SK-N-SH treated with all-trans-retinoic acid at 6 μM for 48 hours (cell line): ENCODE results near the gene KCNMA1.

Experiments used
- ATAC-seq: fragments of 200-7000 bp; cut with Tn5 transposase; 3 replicates; pipeline ENCODE4 v1.9.1; 2020; ENCODE audit warnings: mild to moderate bottlenecking, moderate library complexity
- ARNTL ChIP-seq: fragments of 450-650 bp; formaldehyde crosslinking; IDR thresholded peaks from 2 replicates; pipeline ENCODE4 v1.5.0; 2020; ENCODE audit warnings: low read depth, mild to moderate bottlenecking, moderate library complexity, borderline replicate concordance
- BACH2 ChIP-seq: fragments of 250-450 bp; sonication (Bioruptor Pico); IDR thresholded peaks from 2 replicates; pipeline ENCODE4 v1.9.0; 2021; ENCODE audit warnings: mild to moderate bottlenecking, borderline replicate concordance
- CREB5 ChIP-seq: fragments of 250-450 bp; sonication (Bioruptor Pico); IDR thresholded peaks from 2 replicates; pipeline ENCODE4 v1.5.1; 2020; ENCODE audit warnings: low read depth, mild to moderate bottlenecking, moderate library complexity
- CSDC2 ChIP-seq: fragments of 250-450 bp; sonication (Bioruptor Pico); IDR thresholded peaks from 2 replicates; pipeline ENCODE4 v1.5.0; 2020; ENCODE audit warnings: mild to moderate bottlenecking, moderate library complexity
- GLIS3 ChIP-seq: fragments of 250-450 bp; sonication (Bioruptor Pico); IDR thresholded peaks from 2 replicates; pipeline ENCODE4 v1.5.0; 2020; ENCODE audit warnings: mild to moderate bottlenecking, moderate library complexity
- ISL1 ChIP-seq: fragments of 250-450 bp; sonication (Bioruptor Pico); IDR thresholded peaks from 2 replicates; pipeline ENCODE4 v2.1.2; 2022; ENCODE audit warnings: mild to moderate bottlenecking, moderate library complexity
- OSR1 ChIP-seq: fragments of 250-450 bp; sonication (Bioruptor Pico); IDR thresholded peaks from 2 replicates; pipeline ENCODE4 v1.8.0; 2022; ENCODE audit warnings: moderate library complexity, mild to moderate bottlenecking, inconsistent platforms
- PATZ1 ChIP-seq: fragments of 250-450 bp; sonication (Bioruptor Pico); IDR thresholded peaks from 2 replicates; pipeline ENCODE4 v1.8.0; 2020; ENCODE audit warnings: mild to moderate bottlenecking, moderate library complexity, borderline replicate concordance
- POU6F1 ChIP-seq: fragments of 250-450 bp; sonication (Bioruptor Pico); IDR thresholded peaks from 2 replicates; pipeline ENCODE4 v1.8.0; 2021; ENCODE audit warnings: low read depth, mild to moderate bottlenecking, moderate library complexity, borderline replicate concordance
- PPARA ChIP-seq: fragments of 250-450 bp; sonication (Bioruptor Pico); IDR thresholded peaks from 2 replicates; pipeline ENCODE4 v1.5.0; 2020; ENCODE audit warnings: mild to moderate bottlenecking, borderline replicate concordance
- RARB ChIP-seq: fragments of 250-450 bp; sonication (Bioruptor Pico); IDR thresholded peaks from 2 replicates; pipeline ENCODE4 v1.8.0; 2021; ENCODE audit warnings: mild to moderate bottlenecking, moderate library complexity
- SNAI2 ChIP-seq: fragments of 250-450 bp; sonication (Bioruptor Pico); IDR thresholded peaks from 2 replicates; pipeline ENCODE4 v1.5.0; 2020; ENCODE audit warnings: mild to moderate bottlenecking, moderate library complexity
- TOX ChIP-seq: fragments of 250-450 bp; sonication (Bioruptor Pico); IDR thresholded peaks from 2 replicates; pipeline ENCODE4 v1.8.0; 2021; ENCODE audit warnings: mild to moderate bottlenecking, moderate library complexity, borderline replicate concordance
- TSHZ2 ChIP-seq: fragments of 250-450 bp; sonication (Bioruptor Pico); IDR thresholded peaks from 2 replicates; pipeline ENCODE4 v1.5.0; 2020; ENCODE audit warnings: mild to moderate bottlenecking, moderate library complexity
- ZC3H10 ChIP-seq: fragments of 250-450 bp; sonication (Bioruptor Pico); IDR thresholded peaks from 2 replicates; pipeline ENCODE4 v1.5.1; 2021; ENCODE audit warnings: mild to moderate bottlenecking, moderate library complexity
- ZFP3 ChIP-seq: fragments of 250-450 bp; sonication (Bioruptor Pico); IDR thresholded peaks from 2 replicates; pipeline ENCODE4 v1.5.0; 2020; ENCODE audit warnings: mild to moderate bottlenecking, moderate library complexity
- ZFP30 ChIP-seq: fragments of 450-650 bp; formaldehyde crosslinking; IDR thresholded peaks from 2 replicates; pipeline ENCODE4 v1.5.0; 2022; ENCODE audit warnings: mild to moderate bottlenecking, moderate library complexity
- ZNF70 ChIP-seq: fragments of 450-650 bp; formaldehyde crosslinking; IDR thresholded peaks from 2 replicates; pipeline ENCODE4 v1.5.0; 2020; ENCODE audit warnings: mild to moderate bottlenecking, moderate library complexity
- ZNF8 ChIP-seq: fragments of 450-650 bp; formaldehyde crosslinking; IDR thresholded peaks from 2 replicates; pipeline ENCODE4 v1.5.0; 2020; ENCODE audit warnings: mild to moderate bottlenecking, moderate library complexity

Gene KCNMA1

GRCh38 chr10:77604063-77604462 is 33.5 kb downstream of the KCNMA1 start:
- TF ChIP-seq PATZ1 (CRISPR knock-in tag) (no peak), ZFP30 (CRISPR knock-in tag) (no peak), ZC3H10 (CRISPR knock-in tag) (no peak), TSHZ2 (no peak), ZNF70 (CRISPR knock-in tag) (no peak), ISL1 (CRISPR knock-in tag) (no peak), PPARA (CRISPR knock-in tag) (no peak)
- TF ChIP-seq, all 23 proteins: peak for 0
- ATAC-seq: no peak

GRCh38 chr10:77603534-77603927 is 34.1 kb downstream of the KCNMA1 start:
- TF ChIP-seq CSDC2 (CRISPR knock-in tag) (no peak), CREB5 (no peak), POU6F1 (CRISPR knock-in tag) (no peak), ZFP3 (CRISPR knock-in tag) (no peak), BACH2 (no peak), ZNF8 (no peak), ZFP30 (CRISPR knock-in tag) (no peak), ISL1 (CRISPR knock-in tag) (no peak), RARB (CRISPR knock-in tag) (no peak), ZNF70 (CRISPR knock-in tag) (no peak), TSHZ2 (no peak), ZC3H10 (CRISPR knock-in tag) (no peak), SNAI2 (no peak)
- TF ChIP-seq, all 23 proteins: peak for 0
- ATAC-seq: no peak

- no peak for ATAC-seq
- TF ChIP-seq POU6F1 (CRISPR knock-in tag): no peak
- TF ChIP-seq ARNTL: no peak
- TF ChIP-seq GLIS3: no peak
- no peak for TF ChIP-seq PPARA (CRISPR knock-in tag)
- TF ChIP-seq OSR1 (CRISPR knock-in tag): no peak
- no peak for TF ChIP-seq TOX (CRISPR knock-in tag)
Measured at GRCh38 chr10:77602913-77603533, 34.6 kb downstream of the KCNMA1 start.
